Measurements from ENCODE around the gene PLEKHF1.

Gene PLEKHF1

GRCh38 chr19:29682236-29682895, 17.1 kb downstream of the PLEKHF1 start:
- H3K9me2 ChIP-seq (replicated peaks; ENCODE audit: insufficient read depth, low read length): no peaks in the 10 kb centered on the region
- H3K9me3 ChIP-seq (replicated peaks; ENCODE audit: insufficient read depth, low read length): no peaks in the 10 kb centered on the region
- H3K4me1 ChIP-seq (ENCODE audit: low read length): no peaks in the 10 kb centered on the region
- TF ChIP-seq CTCF (IDR thresholded peaks at IDR 0.05; ENCODE audit: low read length): no peak
- no peak for TF ChIP-seq EZH2 (optimal IDR thresholded peaks at IDR 0.05; ENCODE audit: low read depth, low read length)
- no peak for TF ChIP-seq EZH2phosphoT487 (IDR thresholded peaks at IDR 0.05; ENCODE audit: low read length)
- no peak overlapping the region for H3K4me3 ChIP-seq (ENCODE audit: low read length)
- peaks cover 3% of the 10 kb centered on the region; the same call in 1 of the 2 replicates for H3K27me3 ChIP-seq (replicated peaks; ENCODE audit: insufficient read depth, low read length)
- no peaks in the 10 kb centered on the region for H3K36me3 ChIP-seq (replicated peaks; ENCODE audit: insufficient read depth, low read length)
- no peak overlapping the region for H3K27ac ChIP-seq (ENCODE audit: low read length)
- H3K9ac ChIP-seq (ENCODE audit: low read length): no peak overlapping the region
- no peak overlapping the region for H2AFZ ChIP-seq (ENCODE audit: low read length)
- H3K4me2 ChIP-seq (ENCODE audit: low read depth, low read length): no peak overlapping the region
- no peaks in the 10 kb centered on the region for H3K79me2 ChIP-seq (ENCODE audit: low read length)
- no peak for DNase-seq
- no peaks in the 10 kb centered on the region for H4K20me1 ChIP-seq (ENCODE audit: insufficient read depth, low read length)
- no peaks in the 10 kb centered on the region for H3F3A ChIP-seq (ENCODE audit: insufficient read depth, low read length)

- Histone ChIP-seq H3K4me2 (ENCODE audit: low read depth, low read length) (no peak overlapping the region), H3K27me3 (replicated peaks; ENCODE audit: insufficient read depth, low read length) (peaks cover 3% of the 10 kb centered on the region; the same call in 1 of the 2 replicates), H4K20me1 (ENCODE audit: insufficient read depth, low read length) (no peaks in the 10 kb centered on the region), H3K9me2 (replicated peaks; ENCODE audit: insufficient read depth, low read length) (no peaks in the 10 kb centered on the region), H3K4me1 (ENCODE audit: low read length) (no peaks in the 10 kb centered on the region), H2AFZ (ENCODE audit: low read length) (no peak overlapping the region), H3K79me2 (ENCODE audit: low read length) (no peaks in the 10 kb centered on the region), H3K9me3 (replicated peaks; ENCODE audit: insufficient read depth, low read length) (no peaks in the 10 kb centered on the region), H3K4me3 (ENCODE audit: low read length) (no peak overlapping the region), H3F3A (ENCODE audit: insufficient read depth, low read length) (no peaks in the 10 kb centered on the region), H3K36me3 (replicated peaks; ENCODE audit: insufficient read depth, low read length) (no peaks in the 10 kb centered on the region), H3K27ac (ENCODE audit: low read length) (no peak overlapping the region), H3K9ac (ENCODE audit: low read length) (no peak overlapping the region)
- no peak for TF ChIP-seq EZH2 (optimal IDR thresholded peaks at IDR 0.05; ENCODE audit: low read depth, low read length)
- TF ChIP-seq EZH2phosphoT487 (IDR thresholded peaks at IDR 0.05; ENCODE audit: low read length): no peak
- no peak for TF ChIP-seq CTCF (IDR thresholded peaks at IDR 0.05; ENCODE audit: low read length)
- DNase-seq: no peak
Observed at GRCh38 chr19:29683009-29683408, 17.7 kb downstream of the PLEKHF1 start.

GRCh38 chr19:29685326-29685725, 20.1 kb downstream of the PLEKHF1 start:
- H3K4me2 ChIP-seq (ENCODE audit: low read depth, low read length): no peak overlapping the region
- H4K20me1 ChIP-seq (ENCODE audit: insufficient read depth, low read length): no peaks in the 10 kb centered on the region
- no peaks in the 10 kb centered on the region for H3K9me2 ChIP-seq (replicated peaks; ENCODE audit: insufficient read depth, low read length)
- no peaks in the 10 kb centered on the region for H3K36me3 ChIP-seq (replicated peaks; ENCODE audit: insufficient read depth, low read length)
- no peaks in the 10 kb centered on the region for H3F3A ChIP-seq (ENCODE audit: insufficient read depth, low read length)
- no peak overlapping the region for H3K27ac ChIP-seq (ENCODE audit: low read length)
- H3K4me1 ChIP-seq (ENCODE audit: low read length): no peaks in the 10 kb centered on the region
- no peaks in the 10 kb centered on the region for H3K9me3 ChIP-seq (replicated peaks; ENCODE audit: insufficient read depth, low read length)
- DNase-seq: no peak
- H2AFZ ChIP-seq (ENCODE audit: low read length): no peak overlapping the region
- no peak for TF ChIP-seq EZH2phosphoT487 (IDR thresholded peaks at IDR 0.05; ENCODE audit: low read length)
- no peak for TF ChIP-seq CTCF (IDR thresholded peaks at IDR 0.05; ENCODE audit: low read length)
- TF ChIP-seq EZH2 (optimal IDR thresholded peaks at IDR 0.05; ENCODE audit: low read depth, low read length): no peak
- no peak overlapping the region for H3K9ac ChIP-seq (ENCODE audit: low read length)
- H3K27me3 ChIP-seq (replicated peaks; ENCODE audit: insufficient read depth, low read length): peaks cover 3% of the 10 kb centered on the region
- no peak overlapping the region for H3K4me3 ChIP-seq (ENCODE audit: low read length)
- H3K79me2 ChIP-seq (ENCODE audit: low read length): no peaks in the 10 kb centered on the region
